Measurements from ENCODE around the gene TRPV4.

TRPV4 gene

GRCh38 chr12:109827566-109828550 is 5.3 kb downstream of the TRPV4 start:
- DNase-seq (ENCODE audit: low spot score), result peak; percentile 55

GRCh38 chr12:109827080-109827479 is 6.1 kb downstream of the TRPV4 start:
- no peak for DNase-seq (ENCODE audit: low spot score)

- DNase-seq (ENCODE audit: low spot score), result no peak
These were observed 8.5 kb downstream of the TRPV4 start for GRCh38 chr12:109824731-109825130.

- no peak for DNase-seq (ENCODE audit: low spot score)
These were observed 10.2 kb downstream of the TRPV4 start for GRCh38 chr12:109822951-109823411.

- DNase-seq (ENCODE audit: low spot score), result no peak
These were observed 10.8 kb downstream of the TRPV4 start for GRCh38 chr12:109822416-109822815.

- no peak for DNase-seq (ENCODE audit: low spot score)
These were observed 11.2 kb downstream of the TRPV4 start for GRCh38 chr12:109821968-109822367.

- no peak for DNase-seq (ENCODE audit: low spot score)
These were observed 12.3 kb downstream of the TRPV4 start for GRCh38 chr12:109820816-109821381.

GRCh38 chr12:109818905-109819500 is 14.2 kb downstream of the TRPV4 start:
- DNase-seq (ENCODE audit: low spot score), result no peak

- DNase-seq (ENCODE audit: low spot score), result no peak
These were observed 14.9 kb downstream of the TRPV4 start for GRCh38 chr12:109818253-109818652.

- DNase-seq (ENCODE audit: low spot score), result no peak
These were observed 15.5 kb downstream of the TRPV4 start for GRCh38 chr12:109817627-109818231.

GRCh38 chr12:109816870-109817269 is 16.3 kb downstream of the TRPV4 start:
- DNase-seq (ENCODE audit: low spot score), result no peak

GRCh38 chr12:109815757-109816617 is 17.2 kb downstream of the TRPV4 start:
- no peak for DNase-seq (ENCODE audit: low spot score)

GRCh38 chr12:109815225-109815624 is 18.0 kb downstream of the TRPV4 start:
- no peak for DNase-seq (ENCODE audit: low spot score)

GRCh38 chr12:109814600-109815150 is 18.5 kb downstream of the TRPV4 start:
- DNase-seq (ENCODE audit: low spot score), result no peak

- DNase-seq (ENCODE audit: low spot score), result no peak
These were observed 19.3 kb downstream of the TRPV4 start for GRCh38 chr12:109813810-109814416.

- no peak for DNase-seq (ENCODE audit: low spot score)
These were observed 21.6 kb downstream of the TRPV4 start for GRCh38 chr12:109811624-109811995.

- no peak for DNase-seq (ENCODE audit: low spot score)
These were observed 22.1 kb downstream of the TRPV4 start for GRCh38 chr12:109810954-109811623.

- DNase-seq (ENCODE audit: low spot score), result no peak
These were observed 24.1 kb downstream of the TRPV4 start for GRCh38 chr12:109808876-109809646.

GRCh38 chr12:109807954-109808643 is 25.1 kb downstream of the TRPV4 start:
- no peak for DNase-seq (ENCODE audit: low spot score)
